HEK293 (cell line): Measurements from ENCODE around the gene WDR82.

Experiments used
- PATZ1 ChIP-seq: fragments of 450-650 bp; formaldehyde crosslinking; IDR thresholded peaks from 2 replicates; pipeline ENCODE4 v1.5.1; 2016; ENCODE audit warnings: missing biosample characterization, missing genetic modification characterization
- SCRT2 ChIP-seq: fragments of 450-650 bp; formaldehyde crosslinking; IDR thresholded peaks from 2 replicates; pipeline ENCODE4 v1.5.1; 2016; ENCODE audit warnings: missing biosample characterization, missing genetic modification characterization
- TSHZ1 ChIP-seq: fragments of 450-650 bp; formaldehyde crosslinking; IDR thresholded peaks from 2 replicates; pipeline ENCODE4 v1.5.1; 2016; ENCODE audit warnings: missing biosample characterization, missing genetic modification characterization, borderline replicate concordance
- ZBTB11 ChIP-seq: fragments of 450-650 bp; formaldehyde crosslinking; conservative IDR thresholded peaks from 2 replicates; pipeline ENCODE4 v1.5.1; 2016; ENCODE audit warnings: low read depth, missing biosample characterization, missing genetic modification characterization
- ZBTB49 ChIP-seq: fragments of 450-650 bp; formaldehyde crosslinking; IDR thresholded peaks from 2 replicates; pipeline ENCODE4 v1.5.1; 2016; ENCODE audit warnings: missing biosample characterization, missing genetic modification characterization, low read depth
- ZNF148 ChIP-seq: fragments of 450-650 bp; formaldehyde crosslinking; IDR thresholded peaks from 2 replicates; pipeline ENCODE4 v1.5.0; 2017; ENCODE audit warnings: missing biosample characterization, missing genetic modification characterization, borderline replicate concordance
- ZNF18 ChIP-seq: fragments of 450-650 bp; formaldehyde crosslinking; IDR thresholded peaks from 2 replicates; pipeline ENCODE4 v1.5.1; 2016; ENCODE audit warnings: missing biosample characterization, missing genetic modification characterization
- ZNF521 ChIP-seq: fragments of 450-650 bp; formaldehyde crosslinking; IDR thresholded peaks from 2 replicates; pipeline ENCODE4 v1.5.1; 2017; ENCODE audit warnings: missing biosample characterization, mild to moderate bottlenecking, missing genetic modification characterization
- ZNF544 ChIP-seq: fragments of 450-650 bp; formaldehyde crosslinking; IDR thresholded peaks from 2 replicates; pipeline ENCODE4 v1.5.0; 2017; ENCODE audit warnings: missing biosample characterization, missing genetic modification characterization
- ZNF600 ChIP-seq: fragments of 450-650 bp; formaldehyde crosslinking; IDR thresholded peaks from 2 replicates; pipeline ENCODE4 v1.5.1; 2016; ENCODE audit warnings: missing biosample characterization, missing genetic modification characterization
- ZNF610 ChIP-seq: fragments of 450-650 bp; formaldehyde crosslinking; IDR thresholded peaks from 2 replicates; pipeline ENCODE4 v1.5.1; 2016; ENCODE audit warnings: missing biosample characterization, missing genetic modification characterization, borderline replicate concordance
- ZNF768 ChIP-seq: fragments of 450-650 bp; formaldehyde crosslinking; IDR thresholded peaks from 2 replicates; pipeline ENCODE4 v1.5.1; 2018; ENCODE audit warnings: missing biosample characterization, mild to moderate bottlenecking, missing genetic modification characterization

WDR82 gene

GRCh38 chr3:52292247-52293065 is 14.0 kb upstream of the WDR82 start (continued):
- TF ChIP-seq ZBTB49 (tag by site-specific recombination) = no peak
- no peak for TF ChIP-seq ZNF600 (tag by site-specific recombination)
- no peak for TF ChIP-seq ZNF544 (tag by site-specific recombination)
- TF ChIP-seq ZNF521 (tag by site-specific recombination) = no peak
- TF ChIP-seq SCRT2 = no peak
- no peak for TF ChIP-seq ZNF18
- TF ChIP-seq ZNF610 (tag by site-specific recombination) = no peak
- no peak for TF ChIP-seq PATZ1 (tag by site-specific recombination)
- TF ChIP-seq ZNF768 (tag by site-specific recombination) = no peak
- TF ChIP-seq ZNF148 (tag by site-specific recombination) = no peak
- no peak for TF ChIP-seq TSHZ1
- no peak for TF ChIP-seq ZBTB11 (tag by site-specific recombination)
